ENCODE measurements around the gene HNRNPA2B1. TPM values are rescaled to one million over a fixed set of nuclear protein-coding genes. Genes with fewer than 3 reads are reported as not detected.

Gene HNRNPA2B1
- total and polyA plus RNA-seq, 2 of the 4 experiments (the other 2 are of a cell fraction), result 49.3 to 515 TPM

- peak overlapping the region; percentile 99 for H2AK5ac ChIP-seq (ENCODE audit: low read depth, low read length)
Observed at GRCh38 chr7:26200038-26200443, 505 bp downstream of the HNRNPA2B1 start.

More at GRCh38 chr7:26200038-26200443, 505 bp downstream of the HNRNPA2B1 start:
- Histone ChIP-seq H2BK20ac (ENCODE audit: low read depth, low read length) (no peak overlapping the region), H3K27me3 (ENCODE audit: control insufficient read depth, insufficient read depth, low read length) (no peaks in the 10 kb centered on the region), H3K9me1 (ENCODE audit: insufficient read depth, low read length) (no peaks in the 10 kb centered on the region), H3K9ac (ENCODE audit: low read depth, low read length) (peak overlapping the region; percentile 97), H4K20me1 (ENCODE audit: insufficient read depth, low read length) (peaks cover 82% of the 10 kb centered on the region), H3K36me3 (ENCODE audit: control insufficient read depth, insufficient read depth, low read length) (peaks cover 19% of the 10 kb centered on the region), H3K14ac (replicated peaks; ENCODE audit: low read depth, low read length) (peak overlapping the region; percentile 99), H2AFZ (replicated peaks; ENCODE audit: low read length, poor library complexity) (peak overlapping the region; percentile 93), H3K4me2 (ENCODE audit: low read depth, low read length) (peak overlapping the region; percentile 6; the same call in 1 of the 2 replicates), H3K18ac (ENCODE audit: low read depth, low read length) (peak overlapping the region; percentile 67), H3K4ac (ENCODE audit: low read depth, low read length) (peak overlapping the region; percentile 98), H3K79me1 (ENCODE audit: low read depth in 1 of 2, low read length in 2 of 2) (0 out of 4 replicates have a peak, but pooled peaks cover 0 to 2% of the 10 kb centered on the region in 2 experiments), H3K27ac (ENCODE audit: insufficient read depth, low read length) (peak overlapping the region; percentile 94), H3K4me3 (ENCODE audit: insufficient read depth, low read depth, low read length) (peak overlapping the region; percentile 81), H2BK15ac (ENCODE audit: low read depth, low read length) (no peak overlapping the region), H3K56ac (ENCODE audit: extremely low read depth, insufficient read depth, low read length) (peak overlapping the region; percentile 98), H2BK5ac (ENCODE audit: low read depth, low read length, poor library complexity, severe bottlenecking) (peak overlapping the region; percentile 93), H4K8ac (ENCODE audit: low read depth in 2 of 2, low read length in 2 of 2) (peak overlapping the region; percentile 52 to 90), H2BK120ac (ENCODE audit: low read depth, low read length) (peak overlapping the region; percentile 32; the same call in 1 of the 2 replicates), H4K91ac (ENCODE audit: insufficient read depth, low read depth, low read length) (peak overlapping the region; percentile 95), H4K5ac (ENCODE audit: low read depth, low read length) (peak overlapping the region; percentile 82), H3K9me3 (ENCODE audit: control insufficient read depth, insufficient read depth, low read length) (no peaks in the 10 kb centered on the region), H3K23ac (ENCODE audit: low read depth, low read length) (peak overlapping the region; percentile 99), H2AK9ac (replicated peaks; ENCODE audit: low read depth, low read length, poor library complexity) (peak overlapping the region; percentile 99), H3K4me1 (ENCODE audit: control insufficient read depth, insufficient read depth, low read length) (0 out of 2 replicates have a peak, but pooled peaks cover 2% of the 10 kb centered on the region)
- ChIA-PET CTCF (no interaction called here), POLR2A (ENCODE audit: unreplicated experiment) (interaction anchor here (0.7 to 0.9 kb wide), 2 partner anchors 11 to 190 kb away, joined by 3 read pairs; no protein-coding TSS in a partner anchor)
- no peak for TF ChIP-seq MXI1 (IDR thresholded peaks at IDR 0.05; ENCODE audit: borderline replicate concordance, low read depth, low read length)
- no peak for TF ChIP-seq ELK1 (IDR thresholded peaks at IDR 0.05; ENCODE audit: borderline replicate concordance, low read depth, low read length)
- no peak for TF ChIP-seq USF2 (IDR thresholded peaks at IDR 0.05; ENCODE audit: low read depth, low read length)
- TF ChIP-seq POLR2A (IDR thresholded peaks at IDR 0.05; ENCODE audit: low read depth, low read length), result no peak
- no peak for TF ChIP-seq RCOR1 (IDR thresholded peaks at IDR 0.05; ENCODE audit: insufficient replicate concordance, low read length)
- BruUV-seq (replicated peaks), result no TSS peak
- intact Hi-C loops (cut with micrococcal nuclease) (loop anchor here (2.0 to 10.0 kb wide), 6 partner anchors 157 to 1967 kb away; no protein-coding TSS in a partner anchor), dilution Hi-C loops (cut with HindIII; ENCODE audit: low sequenced_read_pairs, unreplicated experiment) (no loop called here), in situ Hi-C loops (cut with MboI; ENCODE audit: low sequenced_read_pairs) (loop anchor here (10.0 to 25.0 kb wide), 3 partner anchors 345 to 662 kb away; partner anchors contain the start of gene SKAP2)
- peak; percentile 22; the same call in 1 of the 2 replicates for ATAC-seq (ENCODE audit: low read depth)
- no peak for DNase-seq
- WGBS, 2 experiments (ENCODE audit: extremely low coverage in 2 of 2, insufficient read length in 1 of 2), result 0% methylated on average over 3 of the region's 29 CpGs; no CpG with 5 or more reads in 1 of the 2 experiments

Data from IMR-90 (cell line).